H9 (cell line): ENCODE data around the gene CACNB4. TPM values are rescaled to one million over a fixed set of nuclear protein-coding genes. Genes with fewer than 3 reads are reported as not detected.
"Not testable (repeated sequence)": the region's sequence is repeated elsewhere in the genome, so short reads cannot be mapped to it uniquely, and the experiment has no call there.

Experiments
- DNase-seq: peaks from one replicate; pipeline ENCODE4 v3.0.0-alpha.2; 2017
- H2AFZ ChIP-seq: one replicate; pipeline ENCODE4 v1.6.1; 2013; ENCODE audit warnings: mild to moderate bottlenecking, low read length, control low read depth, moderate library complexity
- H2AK5ac ChIP-seq: 2 replicates; pipeline ENCODE4 v1.6.1; 2013; ENCODE audit warnings: low read length, control low read depth, mixed read lengths; ENCODE audit not compliant: insufficient read length
- H2BK120ac ChIP-seq: one replicate; pipeline ENCODE4 v1.6.1; 2013; ENCODE audit warnings: low read depth, mild to moderate bottlenecking, low read length, control low read depth, inconsistent platforms; ENCODE audit not compliant: poor library complexity, severe bottlenecking
- H2BK12ac ChIP-seq: 2 replicates; pipeline ENCODE4 v1.6.1; 2013; ENCODE audit warnings: low read length, control low read depth, mixed read lengths, low read depth; ENCODE audit not compliant: insufficient read length
- H2BK15ac ChIP-seq: 2 replicates; pipeline ENCODE4 v1.6.1; 2013; ENCODE audit warnings: low read depth, low read length, control low read depth
- H2BK20ac ChIP-seq: one replicate; pipeline ENCODE4 v1.6.1; 2013; ENCODE audit warnings: low read depth, mild to moderate bottlenecking, low read length, control low read depth, inconsistent platforms; ENCODE audit not compliant: poor library complexity, severe bottlenecking
- H2BK5ac ChIP-seq: 2 replicates; pipeline ENCODE4 v1.6.1; 2013; ENCODE audit warnings: low read length, control low read depth, mixed read lengths; ENCODE audit not compliant: insufficient read length
- H3K14ac ChIP-seq: 2 replicates; pipeline ENCODE4 v1.6.1; 2013; ENCODE audit warnings: low read length, control low read depth; ENCODE audit not compliant: insufficient read depth
- H3K18ac ChIP-seq: 2 replicates; pipeline ENCODE4 v1.6.1; 2013; ENCODE audit warnings: low read depth, mild to moderate bottlenecking, mixed read lengths, low read length, control low read depth; ENCODE audit not compliant: insufficient read length
- H3K23ac ChIP-seq: 2 replicates; pipeline ENCODE4 v1.6.1; 2013; ENCODE audit warnings: low read length, control low read depth, mixed read lengths, low read depth; ENCODE audit not compliant: insufficient read length
- H3K23me2 ChIP-seq: 2 replicates; pipeline ENCODE4 v1.6.1; 2013; ENCODE audit warnings: low read depth, mild to moderate bottlenecking, mixed read lengths, low read length, control low read depth; ENCODE audit not compliant: insufficient read length, poor library complexity, severe bottlenecking
- H3K27ac ChIP-seq: 2 replicates; pipeline ENCODE4 v1.5.1; 2013; ENCODE audit warnings: low read length, control low read depth, mixed read lengths, low read depth; ENCODE audit not compliant: insufficient read length
- H3K27me3 ChIP-seq: 2 replicates; pipeline ENCODE4 v1.6.1; 2013; ENCODE audit warnings: low read length, control low read depth, inconsistent platforms; ENCODE audit not compliant: insufficient read depth
- H3K4ac ChIP-seq: 2 replicates; pipeline ENCODE4 v1.6.1; 2013; ENCODE audit warnings: low read depth, mild to moderate bottlenecking, control low read depth, inconsistent platforms, low read length, moderate library complexity
- H3K4me1 ChIP-seq: 2 replicates; pipeline ENCODE4 v1.6.1; 2013; ENCODE audit warnings: low read length, control low read depth, inconsistent platforms; ENCODE audit not compliant: insufficient read depth
- H3K4me2 ChIP-seq: 2 replicates; pipeline ENCODE4 v1.6.1; 2013; ENCODE audit warnings: low read length, control low read depth, mixed read lengths; ENCODE audit not compliant: insufficient read length, insufficient read depth
- H3K56ac ChIP-seq: 2 replicates; pipeline ENCODE4 v1.6.1; 2013; ENCODE audit warnings: low read depth, mild to moderate bottlenecking, mixed read lengths, low read length, control low read depth; ENCODE audit not compliant: insufficient read length
- H3K79me1 ChIP-seq: 2 replicates; pipeline ENCODE4 v1.6.1; 2013; ENCODE audit warnings: low read depth, mild to moderate bottlenecking, moderate library complexity, low read length, control low read depth, inconsistent platforms; ENCODE audit not compliant: insufficient read depth, poor library complexity, severe bottlenecking
- H3K79me2 ChIP-seq: 2 replicates; pipeline ENCODE4 v1.6.1; 2013; ENCODE audit warnings: low read length, control low read depth, inconsistent platforms; ENCODE audit not compliant: insufficient read depth
- H3K9ac ChIP-seq: 2 replicates; pipeline ENCODE4 v1.6.1; 2013; ENCODE audit warnings: low read length, control low read depth, mixed read lengths; ENCODE audit not compliant: insufficient read length; ENCODE audit errors: extremely low read depth
- H3K9me3 ChIP-seq: one replicate; pipeline ENCODE4 v1.6.1; 2013; ENCODE audit warnings: low read depth, low read length, inconsistent platforms; ENCODE audit not compliant: control insufficient read depth
- H3T11ph ChIP-seq: one replicate; pipeline ENCODE4 v1.6.1; 2013; ENCODE audit warnings: mild to moderate bottlenecking, low read length, control low read depth, inconsistent platforms
- H4K20me1 ChIP-seq: one replicate; pipeline ENCODE4 v1.6.1; 2013; ENCODE audit not compliant: control insufficient read depth, insufficient read length, insufficient read depth
- H4K5ac ChIP-seq: 2 replicates; pipeline ENCODE4 v1.6.1; 2013; ENCODE audit warnings: low read depth, mild to moderate bottlenecking, mixed read lengths, low read length, control low read depth; ENCODE audit not compliant: insufficient read length
- H4K8ac ChIP-seq: replicated peaks from 2 replicates; pipeline ENCODE4 v1.6.1; 2013; ENCODE audit warnings: low read length, control low read depth, mixed read lengths, low read depth; ENCODE audit not compliant: insufficient read length
- H4K91ac ChIP-seq: 2 replicates; pipeline ENCODE4 v1.6.1; 2013; ENCODE audit warnings: low read depth, mild to moderate bottlenecking, moderate library complexity, mixed read lengths, low read length, control low read depth; ENCODE audit not compliant: insufficient read length
- H3K27ac Mint-ChIP-seq, 3 experiments: 2 replicates in 2 of 3; 3 replicates in 1 of 3; pipeline ENCODE4 v1.8.0; 2020 to 2021; ENCODE audit warnings: mixed read lengths in 3 of 3, mild to moderate bottlenecking in 1 of 3, moderate library complexity in 1 of 3
- H3K27me3 Mint-ChIP-seq: 2 replicates; pipeline ENCODE4 v1.8.0; 2021; ENCODE audit warnings: low read depth, mild to moderate bottlenecking, moderate library complexity, mixed read lengths
- H3K36me3 Mint-ChIP-seq, 3 experiments: 2 replicates in 2 of 3; 3 replicates in 1 of 3; pipeline ENCODE4 v1.8.0; 2020 to 2021; ENCODE audit warnings: low read depth in 3 of 3, mixed read lengths in 3 of 3; ENCODE audit not compliant: insufficient read depth in 1 of 3
- H3K4me1 Mint-ChIP-seq, 2 experiments: 2 replicates each; pipeline ENCODE4 v1.8.0; 2020; ENCODE audit warnings: mixed read lengths in 2 of 2
- H3K4me3 Mint-ChIP-seq, 2 experiments: 2 replicates in 1 of 2; 3 replicates in 1 of 2; pipeline ENCODE4 v1.8.0; 2020 to 2021; ENCODE audit warnings: mild to moderate bottlenecking in 2 of 2, mixed read lengths in 2 of 2, moderate library complexity in 1 of 2
- H3K9me3 Mint-ChIP-seq, 2 experiments: 2 replicates in 1 of 2; 3 replicates in 1 of 2; pipeline ENCODE4 v1.8.0; 2020; ENCODE audit warnings: mild to moderate bottlenecking in 2 of 2, mixed read lengths in 2 of 2, moderate library complexity in 1 of 2
- WGBS: extraction: QIAGEN DNeasy Blood & Tissue Kit; methylation state at CpG from one replicate; pipeline ENCODE4 v1.1.7; 2013; ENCODE audit warnings: missing lambda C conversion rate, low lambda C conversion rate, mixed read lengths; ENCODE audit not compliant: insufficient read length; ENCODE audit errors: extremely low coverage; 5-methylcytosine and 5-hydroxymethylcytosine counted together
- total RNA-seq: library from RNA; stranded (reverse); gene quantifications from 2 replicates; pipeline ENCODE4 v1.2.1, GENCODE V29; 2021
- TF ChIP-seq, protein P1 (sequence below): fragments of 200-600 bp; sonication (generic); conservative IDR thresholded peaks from 3 replicates; pipeline ENCODE4 v1.8.0; 2021; ENCODE audit warnings: antibody characterized with exemption, mild to moderate bottlenecking

Gene CACNB4
- total RNA-seq, 1 experiment from 2014 or later: 1.4 TPM

DNA sequence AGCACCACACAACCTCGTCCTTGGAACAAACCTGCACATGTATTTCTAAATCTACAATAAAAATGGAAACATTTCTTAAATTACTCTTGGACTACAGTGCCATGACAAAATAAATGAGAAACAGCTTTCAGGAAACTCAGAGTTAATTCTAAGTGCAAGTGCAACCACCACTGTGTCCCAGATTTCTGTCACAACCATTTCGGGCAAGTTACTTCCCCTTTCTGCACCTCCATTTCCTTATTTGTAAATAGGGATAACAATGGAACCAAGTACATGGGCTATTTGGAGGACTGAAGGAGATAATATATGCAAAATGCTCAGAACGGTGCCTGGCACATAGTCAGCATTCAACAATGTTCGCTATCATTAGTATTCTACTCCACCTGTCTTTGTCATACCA, 93.2 kb downstream of the CACNB4 start:
- no peaks in the 10 kb centered on the region for H3K4me1 ChIP-seq
- no peak overlapping the region for H2AFZ ChIP-seq
- WGBS: no CpG with 5 or more reads among the region's 4 CpGs
- no peaks in the 10 kb centered on the region for H3K79me2 ChIP-seq
- no peak overlapping the region for H3K14ac ChIP-seq
- no peak overlapping the region for H3K27ac ChIP-seq
- H3K56ac ChIP-seq: no peak overlapping the region
- no peak overlapping the region for H2BK20ac ChIP-seq
- no peak overlapping the region for H2BK5ac ChIP-seq
- H2BK15ac ChIP-seq: no peak overlapping the region
- H4K8ac ChIP-seq: no peak overlapping the region
- no peak overlapping the region for H3K27ac Mint-ChIP-seq
- DNase-seq: no peak
- H3K36me3 Mint-ChIP-seq: no peaks in the 10 kb centered on the region
- no peak overlapping the region for H4K91ac ChIP-seq
- no peak overlapping the region for H3K4ac ChIP-seq
- no peak overlapping the region for H2BK12ac ChIP-seq
- no peaks in the 10 kb centered on the region for H3K27me3 ChIP-seq
- H3K4me3 Mint-ChIP-seq: no peak overlapping the region
- TF ChIP-seq, protein P1, sequence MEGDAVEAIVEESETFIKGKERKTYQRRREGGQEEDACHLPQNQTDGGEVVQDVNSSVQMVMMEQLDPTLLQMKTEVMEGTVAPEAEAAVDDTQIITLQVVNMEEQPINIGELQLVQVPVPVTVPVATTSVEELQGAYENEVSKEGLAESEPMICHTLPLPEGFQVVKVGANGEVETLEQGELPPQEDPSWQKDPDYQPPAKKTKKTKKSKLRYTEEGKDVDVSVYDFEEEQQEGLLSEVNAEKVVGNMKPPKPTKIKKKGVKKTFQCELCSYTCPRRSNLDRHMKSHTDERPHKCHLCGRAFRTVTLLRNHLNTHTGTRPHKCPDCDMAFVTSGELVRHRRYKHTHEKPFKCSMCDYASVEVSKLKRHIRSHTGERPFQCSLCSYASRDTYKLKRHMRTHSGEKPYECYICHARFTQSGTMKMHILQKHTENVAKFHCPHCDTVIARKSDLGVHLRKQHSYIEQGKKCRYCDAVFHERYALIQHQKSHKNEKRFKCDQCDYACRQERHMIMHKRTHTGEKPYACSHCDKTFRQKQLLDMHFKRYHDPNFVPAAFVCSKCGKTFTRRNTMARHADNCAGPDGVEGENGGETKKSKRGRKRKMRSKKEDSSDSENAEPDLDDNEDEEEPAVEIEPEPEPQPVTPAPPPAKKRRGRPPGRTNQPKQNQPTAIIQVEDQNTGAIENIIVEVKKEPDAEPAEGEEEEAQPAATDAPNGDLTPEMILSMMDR: no peak
- H3K79me1 ChIP-seq: no peaks in the 10 kb centered on the region
- H3K9me3 ChIP-seq: no peaks in the 10 kb centered on the region
- no peak overlapping the region for H3K9ac ChIP-seq
- no peak overlapping the region for H3K18ac ChIP-seq
- H3K23ac ChIP-seq: no peak overlapping the region
- no peak overlapping the region for H3K4me2 ChIP-seq
- H3K9me3 Mint-ChIP-seq: no peaks in the 10 kb centered on the region
- no peaks in the 10 kb centered on the region for H3K23me2 ChIP-seq
- no peaks in the 10 kb centered on the region for H4K20me1 ChIP-seq
- no peak overlapping the region for H2AK5ac ChIP-seq
- H4K5ac ChIP-seq: no peak overlapping the region
- peaks cover 15 to 17% of the 10 kb centered on the region in 2 experiments for H3K4me1 Mint-ChIP-seq
- H3T11ph ChIP-seq: no peak overlapping the region
- H2BK120ac ChIP-seq: no peak overlapping the region
- no peaks in the 10 kb centered on the region for H3K27me3 Mint-ChIP-seq

DNA sequence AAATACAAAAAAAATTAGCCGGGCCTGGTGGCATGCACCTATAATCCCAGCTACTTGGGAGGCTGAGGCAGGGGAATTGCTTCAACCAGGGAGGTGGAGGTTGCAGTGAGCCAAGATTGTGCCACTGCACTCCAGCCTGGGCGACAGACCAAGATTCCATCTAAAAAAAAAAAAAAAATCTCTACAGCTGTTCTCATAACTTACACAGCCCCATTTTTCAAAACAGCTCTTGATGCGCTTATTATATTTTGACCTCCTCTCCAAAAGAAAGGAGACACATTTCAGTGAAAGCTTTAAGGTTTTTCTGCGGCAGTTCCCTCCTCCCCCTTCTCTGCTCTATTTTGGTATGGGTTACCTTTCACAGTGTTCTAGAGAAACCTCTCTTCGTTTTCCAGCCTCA, 95.6 kb downstream of the CACNB4 start:
- H3K4ac ChIP-seq, H3K56ac ChIP-seq, H3K9me3 ChIP-seq, H2BK120ac ChIP-seq, H3K9me3 Mint-ChIP-seq, H3K9ac ChIP-seq, H2AK5ac ChIP-seq, H3K23ac ChIP-seq, H3K27ac ChIP-seq, H3K18ac ChIP-seq, H2BK15ac ChIP-seq, H3K4me3 Mint-ChIP-seq, H3K14ac ChIP-seq, H3K27ac Mint-ChIP-seq, H4K8ac ChIP-seq, H3K23me2 ChIP-seq, H3T11ph ChIP-seq, H3K4me2 ChIP-seq, H3K27me3 Mint-ChIP-seq, H2AFZ ChIP-seq, H4K5ac ChIP-seq, H4K20me1 ChIP-seq, H3K4me1 ChIP-seq, H2BK5ac ChIP-seq, H3K27me3 ChIP-seq, DNase-seq, H3K36me3 Mint-ChIP-seq, H2BK20ac ChIP-seq, H4K91ac ChIP-seq, H3K79me2 ChIP-seq, H3K79me1 ChIP-seq, H2BK12ac ChIP-seq: not testable (repeated sequence)
- WGBS: no CpG with 5 or more reads among the region's 5 CpGs
- H3K4me1 Mint-ChIP-seq: peaks cover 21 to 27% of the 10 kb centered on the region in 2 experiments
